A549 (cell line): Measurements from ENCODE around the gene LAIR1. TPM values are rescaled to one million over a fixed set of nuclear protein-coding genes. Genes with fewer than 3 reads are reported as not detected.
A peak's percentile ranks its signal among the peaks of the same experiment; 100 is the strongest.
"Not testable (repeated sequence)": the region's sequence is repeated elsewhere in the genome, so short reads cannot be mapped to it uniquely, and the experiment has no call there.

Source experiments
- ATAC-seq, 2 experiments: fragments of 200-7000 bp in 1 of 2; fragments of >200 bp in 1 of 2; cut with Nextera tagmentation in 1 of 2; cut with Tn5 transposase in 1 of 2; 3 replicates each; pipeline versions ENCODE4 v1.8.0 to v1.9.1; 2018 to 2020; ENCODE audit warnings: mild to moderate bottlenecking in 1 of 2, moderate library complexity in 1 of 2
- CTCF ChIA-PET: fragments of 300-600 bp; sonication (Branson Sonifier 250); formaldehyde crosslinking; extraction: SDS; loops from one replicate; lab custom pipeline; 2021; ENCODE audit warnings: antibody characterized with exemption, inconsistent platforms; lab: Yijun Ruan, JAX
- POLR2A ChIA-PET: fragments of 350-600 bp; formaldehyde crosslinking; extraction: SDS; loops from one replicate; lab custom pipeline; 2021; ENCODE audit warnings: antibody characterized with exemption, inconsistent platforms; lab: Yijun Ruan, JAX
- DNase-seq, 2 experiments: peaks; one replicate each; pipeline versions ENCODE4 v3.0.0 to v3.0.0-alpha.2; 2011 to 2016; ENCODE audit warnings: low read depth in 1 of 2, low spot score in 1 of 2
- FAIRE-seq: peaks from 2 replicates; lab custom pipeline; 2011; peaks lifted over from hg19 to GRCh38; lab: Jason Lieb, UNC
- H3K27ac ChIP-seq, 2 experiments: fragments of >200 bp; sonication (Bioruptor Twin); formaldehyde crosslinking; 3 replicates each; pipeline ENCODE4 v1.5.1; 2016 to 2017
- H3K4me1 ChIP-seq: fragments of >200 bp; sonication (Bioruptor Twin); formaldehyde crosslinking; 3 replicates; pipeline ENCODE4 v1.6.1; 2016
- H3K4me2 ChIP-seq: fragments of >200 bp; sonication (Bioruptor Twin); formaldehyde crosslinking; 3 replicates; pipeline ENCODE4 v1.6.1; 2016
- H3K4me3 ChIP-seq: fragments of >200 bp; sonication (Bioruptor Twin); formaldehyde crosslinking; 3 replicates; pipeline ENCODE4 v1.5.1; 2016
- H3K9me3 ChIP-seq: fragments of >200 bp; sonication (Bioruptor Twin); formaldehyde crosslinking; 3 replicates; pipeline ENCODE4 v1.6.1; 2016
- BCL3 ChIP-seq: fragments of >200 bp; sonication (Bioruptor Twin); formaldehyde crosslinking; IDR thresholded peaks from 3 replicates; pipeline ENCODE4 v1.6.1; 2016
- CBX2 ChIP-seq: fragments of 200-600 bp; sonication (generic); IDR thresholded peaks from 2 replicates; pipeline ENCODE4 v1.6.1; 2016; ENCODE audit warnings: low read depth, mild to moderate bottlenecking, borderline replicate concordance
- CHD2 ChIP-seq: fragments of 150-350 bp; IDR thresholded peaks from 2 replicates; pipeline ENCODE4 v1.6.1; 2014; ENCODE audit warnings: low read length; ENCODE audit not compliant: partially characterized antibody
- CHD4 ChIP-seq: fragments of 200-600 bp; sonication (generic); IDR thresholded peaks from 2 replicates; pipeline ENCODE4 v1.6.1; 2016; ENCODE audit warnings: antibody characterized with exemption, mild to moderate bottlenecking, borderline replicate concordance
- EHF ChIP-seq: fragments of 250-450 bp; sonication (Bioruptor Pico); IDR thresholded peaks from 2 replicates; pipeline ENCODE4 v1.5.0; 2020; ENCODE audit warnings: mild to moderate bottlenecking
- EP300 ChIP-seq, 2 experiments: fragments of >200 bp; sonication (Bioruptor Twin); formaldehyde crosslinking; IDR thresholded peaks; 2 replicates in 1 of 2; 3 replicates in 1 of 2; pipeline ENCODE4 v1.6.1; 2016 to 2017
- FOSL2 ChIP-seq, 2 experiments: fragments of 450-650 bp in 1 of 2; fragments of >200 bp in 1 of 2; sonication (Bioruptor Twin) in 1 of 2; formaldehyde crosslinking; IDR thresholded peaks; 2 replicates each; pipeline versions ENCODE4 v1.5.0 to v1.6.1; 2016 to 2020; ENCODE audit warnings: mild to moderate bottlenecking in 1 of 2, moderate library complexity in 1 of 2
- FOXS1 ChIP-seq: fragments of 250-450 bp; sonication (Bioruptor Pico); IDR thresholded peaks from 2 replicates; pipeline ENCODE4 v1.5.0; 2020; ENCODE audit warnings: mild to moderate bottlenecking, moderate library complexity
- HEYL ChIP-seq: fragments of 250-450 bp; sonication (Bioruptor Pico); IDR thresholded peaks from 2 replicates; pipeline ENCODE4 v1.8.0; 2021; ENCODE audit warnings: mild to moderate bottlenecking, moderate library complexity
- HMGXB4 ChIP-seq: fragments of 250-450 bp; sonication (Bioruptor Pico); IDR thresholded peaks from 2 replicates; pipeline ENCODE4 v1.5.0; 2021; ENCODE audit warnings: mild to moderate bottlenecking, moderate library complexity, borderline replicate concordance
- HOXB13 ChIP-seq: fragments of 250-450 bp; sonication (Bioruptor Pico); IDR thresholded peaks from 2 replicates; pipeline ENCODE4 v1.5.0; 2020; ENCODE audit warnings: low read depth, mild to moderate bottlenecking, moderate library complexity
- JUNB ChIP-seq: fragments of >200 bp; sonication (Bioruptor Twin); formaldehyde crosslinking; IDR thresholded peaks from 2 replicates; pipeline ENCODE4 v1.6.1; 2016
- MAZ ChIP-seq: fragments of 150-350 bp; IDR thresholded peaks from 2 replicates; pipeline ENCODE4 v1.6.1; 2014; ENCODE audit warnings: antibody characterized with exemption, low read depth, low read length, borderline replicate concordance
- NR3C1 ChIP-seq: fragments of >200 bp; sonication (Bioruptor Twin); formaldehyde crosslinking; IDR thresholded peaks from 3 replicates; pipeline ENCODE4 v1.6.1; 2017
- PBX3 ChIP-seq: IDR thresholded peaks from 2 replicates; pipeline ENCODE4 v1.6.1; 2012
- POLR2AphosphoS2 ChIP-seq: conservative IDR thresholded peaks from 2 replicates; pipeline ENCODE4 v1.6.1; 2012; ENCODE audit warnings: low read length, improper control_type of control experiment, inconsistent platforms
- SMC3 ChIP-seq: fragments of >200 bp; sonication (Bioruptor Twin); formaldehyde crosslinking; IDR thresholded peaks from 3 replicates; pipeline ENCODE4 v1.6.1; 2018; ENCODE audit warnings: inconsistent platforms
- ZFP36 ChIP-seq: fragments of 450-650 bp; IDR thresholded peaks from 2 replicates; pipeline ENCODE4 v1.6.1; 2014; ENCODE audit warnings: borderline replicate concordance; ENCODE audit not compliant: partially characterized antibody
- WGBS: methylation state at CpG from one replicate; pipeline ENCODE4 v1.1.6; 2017; ENCODE audit errors: missing lambda C conversion rate; 5-methylcytosine and 5-hydroxymethylcytosine counted together
- polyA plus RNA-seq, 4 experiments: library from polyadenylated mRNA; depleted of rRNA in 3 of 4; stranded (reverse); fragments of >200 nt; fragmentation: RNase III in 1 of 4; extraction: RNeasy Plus Mini Kit Qiagen cat#74134 plus additional on column Dnase treatment in 1 of 4; gene quantifications; 2 replicates in 3 of 4; 3 replicates in 1 of 4; pipeline ENCODE4 v1.2.3, GENCODE V29; 2011 to 2017

LAIR1 gene
- polyA plus RNA-seq, 2 of the 4 experiments (the other 2 are of a cell fraction): not detected

- no peak for TF ChIP-seq BCL3
- no peak for TF ChIP-seq FOSL2 (IDR thresholded peaks at IDR 0.05)
- TF ChIP-seq FOSL2 (CRISPR knock-in tag; IDR thresholded peaks at IDR 0.05): no peak
These were observed 4.5 kb upstream of the LAIR1 start (continued) for GRCh38 chr19:54369082-54369687.

GRCh38 chr19:54366811-54367210 lies 2.1 kb upstream of the LAIR1 start:
- TF ChIP-seq HMGXB4 (CRISPR knock-in tag): no peak
- no peak for TF ChIP-seq CHD2
- TF ChIP-seq FOXS1: no peak
- TF ChIP-seq ZFP36: no peak
- no peak for TF ChIP-seq HEYL (CRISPR knock-in tag)
- TF ChIP-seq CHD4: no peak
- TF ChIP-seq SMC3: no peak
- no peak for TF ChIP-seq HOXB13 (CRISPR knock-in tag)
- TF ChIP-seq POLR2AphosphoS2: no peak
- no peak for TF ChIP-seq NR3C1
- TF ChIP-seq JUNB: no peak
- no peak for TF ChIP-seq MAZ
- TF ChIP-seq PBX3: no peak
- TF ChIP-seq CBX2: no peak
- no peak for TF ChIP-seq EP300 (IDR thresholded peaks at IDR 0.05)
- no peak for TF ChIP-seq EHF (CRISPR knock-in tag)
- no peak for TF ChIP-seq BCL3
- no peak for FAIRE-seq
- 10% methylated on average over 6 of the region's 6 CpGs for WGBS

GRCh38 chr19:54365798-54366197 lies 1.1 kb upstream of the LAIR1 start:
- H3K4me2 ChIP-seq, H3K27ac ChIP-seq, DNase-seq, ATAC-seq, H3K4me3 ChIP-seq, H3K4me1 ChIP-seq, POLR2A ChIA-PET, H3K9me3 ChIP-seq: not testable (repeated sequence)
- FAIRE-seq: peak; percentile 23
- CTCF ChIA-PET: interaction anchor here (0.9 to 1.3 kb wide), 2 partner anchors 10 to 25 kb away, joined by 3 to 8 read pairs; no protein-coding TSS in a partner anchor
- 45% methylated on average over 13 of the region's 13 CpGs for WGBS

More at GRCh38 chr19:54366811-54367210, 2.1 kb upstream of the LAIR1 start:
- Histone ChIP-seq H3K4me1 (no peaks in the 10 kb centered on the region), H3K27ac (no peak overlapping the region), H3K4me3 (no peak overlapping the region), H3K4me2 (no peak overlapping the region), H3K9me3 (peaks cover 3% of the 10 kb centered on the region; the same call in 1 of the 3 replicates)
- DNase-seq (no peak), ATAC-seq (no peak)
- ChIA-PET CTCF (interaction anchor here (1.9 kb wide), 1 partner anchor 24 kb away, joined by 8 read pairs; no protein-coding TSS in a partner anchor), POLR2A (no interaction called here)
